H9 (cell line): Measurements from ENCODE around the gene KRTAP23-1. TPM values are rescaled to one million over a fixed set of nuclear protein-coding genes. Genes with fewer than 3 reads are reported as not detected.

ENCODE experiments used
- DNase-seq: peaks from one replicate; pipeline ENCODE4 v3.0.0-alpha.2; 2017
- H2AFZ ChIP-seq: one replicate; pipeline ENCODE4 v1.6.1; 2013; ENCODE audit warnings: mild to moderate bottlenecking, low read length, control low read depth, moderate library complexity
- H2AK5ac ChIP-seq: 2 replicates; pipeline ENCODE4 v1.6.1; 2013; ENCODE audit warnings: low read length, control low read depth, mixed read lengths; ENCODE audit not compliant: insufficient read length
- H2BK120ac ChIP-seq: one replicate; pipeline ENCODE4 v1.6.1; 2013; ENCODE audit warnings: low read depth, mild to moderate bottlenecking, low read length, control low read depth, inconsistent platforms; ENCODE audit not compliant: poor library complexity, severe bottlenecking
- H2BK12ac ChIP-seq: 2 replicates; pipeline ENCODE4 v1.6.1; 2013; ENCODE audit warnings: low read length, control low read depth, mixed read lengths, low read depth; ENCODE audit not compliant: insufficient read length
- H2BK15ac ChIP-seq: 2 replicates; pipeline ENCODE4 v1.6.1; 2013; ENCODE audit warnings: low read depth, low read length, control low read depth
- H2BK20ac ChIP-seq: one replicate; pipeline ENCODE4 v1.6.1; 2013; ENCODE audit warnings: low read depth, mild to moderate bottlenecking, low read length, control low read depth, inconsistent platforms; ENCODE audit not compliant: poor library complexity, severe bottlenecking
- H2BK5ac ChIP-seq: 2 replicates; pipeline ENCODE4 v1.6.1; 2013; ENCODE audit warnings: low read length, control low read depth, mixed read lengths; ENCODE audit not compliant: insufficient read length
- H3K14ac ChIP-seq: 2 replicates; pipeline ENCODE4 v1.6.1; 2013; ENCODE audit warnings: low read length, control low read depth; ENCODE audit not compliant: insufficient read depth
- H3K18ac ChIP-seq: 2 replicates; pipeline ENCODE4 v1.6.1; 2013; ENCODE audit warnings: low read depth, mild to moderate bottlenecking, mixed read lengths, low read length, control low read depth; ENCODE audit not compliant: insufficient read length
- H3K23ac ChIP-seq: 2 replicates; pipeline ENCODE4 v1.6.1; 2013; ENCODE audit warnings: low read length, control low read depth, mixed read lengths, low read depth; ENCODE audit not compliant: insufficient read length
- H3K23me2 ChIP-seq: 2 replicates; pipeline ENCODE4 v1.6.1; 2013; ENCODE audit warnings: low read depth, mild to moderate bottlenecking, mixed read lengths, low read length, control low read depth; ENCODE audit not compliant: insufficient read length, poor library complexity, severe bottlenecking
- H3K27ac ChIP-seq: 2 replicates; pipeline ENCODE4 v1.5.1; 2013; ENCODE audit warnings: low read length, control low read depth, mixed read lengths, low read depth; ENCODE audit not compliant: insufficient read length
- H3K27me3 ChIP-seq: 2 replicates; pipeline ENCODE4 v1.6.1; 2013; ENCODE audit warnings: low read length, control low read depth, inconsistent platforms; ENCODE audit not compliant: insufficient read depth
- H3K4ac ChIP-seq: 2 replicates; pipeline ENCODE4 v1.6.1; 2013; ENCODE audit warnings: low read depth, mild to moderate bottlenecking, control low read depth, inconsistent platforms, low read length, moderate library complexity
- H3K4me1 ChIP-seq: 2 replicates; pipeline ENCODE4 v1.6.1; 2013; ENCODE audit warnings: low read length, control low read depth, inconsistent platforms; ENCODE audit not compliant: insufficient read depth
- H3K4me2 ChIP-seq: 2 replicates; pipeline ENCODE4 v1.6.1; 2013; ENCODE audit warnings: low read length, control low read depth, mixed read lengths; ENCODE audit not compliant: insufficient read length, insufficient read depth
- H3K56ac ChIP-seq: 2 replicates; pipeline ENCODE4 v1.6.1; 2013; ENCODE audit warnings: low read depth, mild to moderate bottlenecking, mixed read lengths, low read length, control low read depth; ENCODE audit not compliant: insufficient read length
- H3K79me1 ChIP-seq: 2 replicates; pipeline ENCODE4 v1.6.1; 2013; ENCODE audit warnings: low read depth, mild to moderate bottlenecking, moderate library complexity, low read length, control low read depth, inconsistent platforms; ENCODE audit not compliant: insufficient read depth, poor library complexity, severe bottlenecking
- H3K79me2 ChIP-seq: 2 replicates; pipeline ENCODE4 v1.6.1; 2013; ENCODE audit warnings: low read length, control low read depth, inconsistent platforms; ENCODE audit not compliant: insufficient read depth
- H3K9ac ChIP-seq: 2 replicates; pipeline ENCODE4 v1.6.1; 2013; ENCODE audit warnings: low read length, control low read depth, mixed read lengths; ENCODE audit not compliant: insufficient read length; ENCODE audit errors: extremely low read depth
- H3K9me3 ChIP-seq: one replicate; pipeline ENCODE4 v1.6.1; 2013; ENCODE audit warnings: low read depth, low read length, inconsistent platforms; ENCODE audit not compliant: control insufficient read depth
- H3T11ph ChIP-seq: one replicate; pipeline ENCODE4 v1.6.1; 2013; ENCODE audit warnings: mild to moderate bottlenecking, low read length, control low read depth, inconsistent platforms
- H4K20me1 ChIP-seq: one replicate; pipeline ENCODE4 v1.6.1; 2013; ENCODE audit not compliant: control insufficient read depth, insufficient read length, insufficient read depth
- H4K5ac ChIP-seq: 2 replicates; pipeline ENCODE4 v1.6.1; 2013; ENCODE audit warnings: low read depth, mild to moderate bottlenecking, mixed read lengths, low read length, control low read depth; ENCODE audit not compliant: insufficient read length
- H4K8ac ChIP-seq: replicated peaks from 2 replicates; pipeline ENCODE4 v1.6.1; 2013; ENCODE audit warnings: low read length, control low read depth, mixed read lengths, low read depth; ENCODE audit not compliant: insufficient read length
- H4K91ac ChIP-seq: 2 replicates; pipeline ENCODE4 v1.6.1; 2013; ENCODE audit warnings: low read depth, mild to moderate bottlenecking, moderate library complexity, mixed read lengths, low read length, control low read depth; ENCODE audit not compliant: insufficient read length
- H3K27ac Mint-ChIP-seq, 3 experiments: 2 replicates in 2 of 3; 3 replicates in 1 of 3; pipeline ENCODE4 v1.8.0; 2020 to 2021; ENCODE audit warnings: mixed read lengths in 3 of 3, mild to moderate bottlenecking in 1 of 3, moderate library complexity in 1 of 3
- H3K27me3 Mint-ChIP-seq: 2 replicates; pipeline ENCODE4 v1.8.0; 2021; ENCODE audit warnings: low read depth, mild to moderate bottlenecking, moderate library complexity, mixed read lengths
- H3K36me3 Mint-ChIP-seq, 3 experiments: 2 replicates in 2 of 3; 3 replicates in 1 of 3; pipeline ENCODE4 v1.8.0; 2020 to 2021; ENCODE audit warnings: low read depth in 3 of 3, mixed read lengths in 3 of 3; ENCODE audit not compliant: insufficient read depth in 1 of 3
- H3K4me1 Mint-ChIP-seq, 2 experiments: 2 replicates each; pipeline ENCODE4 v1.8.0; 2020; ENCODE audit warnings: mixed read lengths in 2 of 2
- H3K4me3 Mint-ChIP-seq, 2 experiments: 2 replicates in 1 of 2; 3 replicates in 1 of 2; pipeline ENCODE4 v1.8.0; 2020 to 2021; ENCODE audit warnings: mild to moderate bottlenecking in 2 of 2, mixed read lengths in 2 of 2, moderate library complexity in 1 of 2
- H3K9me3 Mint-ChIP-seq, 2 experiments: 2 replicates in 1 of 2; 3 replicates in 1 of 2; pipeline ENCODE4 v1.8.0; 2020; ENCODE audit warnings: mild to moderate bottlenecking in 2 of 2, mixed read lengths in 2 of 2, moderate library complexity in 1 of 2
- CTCF ChIP-seq: fragments of 200-600 bp; sonication (generic); conservative IDR thresholded peaks from 3 replicates; pipeline ENCODE4 v1.8.0; 2021; ENCODE audit warnings: antibody characterized with exemption, mild to moderate bottlenecking
- WGBS: extraction: QIAGEN DNeasy Blood & Tissue Kit; methylation state at CpG from one replicate; pipeline ENCODE4 v1.1.7; 2013; ENCODE audit warnings: missing lambda C conversion rate, low lambda C conversion rate, mixed read lengths; ENCODE audit not compliant: insufficient read length; ENCODE audit errors: extremely low coverage; 5-methylcytosine and 5-hydroxymethylcytosine counted together
- total RNA-seq: library from RNA; stranded (reverse); gene quantifications from 2 replicates; pipeline ENCODE4 v1.2.1, GENCODE V29; 2021

Gene KRTAP23-1
- total RNA-seq, 1 experiment from 2014 or later: not detected

- Histone ChIP-seq H3K23ac (no peak overlapping the region), H3K4ac (no peak overlapping the region), H3K79me2 (no peaks in the 10 kb centered on the region), H2AFZ (no peak overlapping the region), H3K79me1 (no peaks in the 10 kb centered on the region), H2BK5ac (no peak overlapping the region), H2BK120ac (no peak overlapping the region), H3K14ac (no peak overlapping the region), H3K27me3 (no peaks in the 10 kb centered on the region), H2AK5ac (no peak overlapping the region), H3K4me2 (no peak overlapping the region), H3K4me1 (no peaks in the 10 kb centered on the region), H3T11ph (no peak overlapping the region), H4K20me1 (no peaks in the 10 kb centered on the region), H3K18ac (no peak overlapping the region), H3K23me2 (no peaks in the 10 kb centered on the region), H4K5ac (no peak overlapping the region), H3K27ac (no peak overlapping the region), H2BK12ac (no peak overlapping the region), H3K56ac (no peak overlapping the region), H3K9me3 (no peaks in the 10 kb centered on the region), H4K8ac (no peak overlapping the region), H4K91ac (no peak overlapping the region), H3K9ac (no peak overlapping the region), H2BK20ac (no peak overlapping the region), H2BK15ac (no peak overlapping the region)
- WGBS: no CpG with 5 or more reads among the region's 2 CpGs
- Mint-ChIP-seq H3K27ac (no peak overlapping the region), H3K36me3 (peaks cover 0 to 2% (median 0%) of the 10 kb centered on the region in 3 experiments; a peak in 2 of 7 replicates), H3K27me3 (no peaks in the 10 kb centered on the region; the same call in 1 of the 2 replicates), H3K9me3 (peaks cover 7 to 8% of the 10 kb centered on the region in 2 experiments; a peak in 3 of 5 replicates), H3K4me1 (no peaks in the 10 kb centered on the region), H3K4me3 (no peak overlapping the region)
- no peak for DNase-seq
- TF ChIP-seq CTCF: no peak
These were observed 43.2 kb upstream of the KRTAP23-1 start for GRCh38 chr21:30391492-30392025.
